Tibial nerve (tissue), 3 donors: ENCODE results near the gene MET.

Source experiments
- CTCF ChIP-seq, 5 experiments: fragments of 200-600 bp in 3 of 5; fragments of 450-650 bp in 2 of 5; sonication (generic) in 3 of 5; IDR thresholded peaks; one replicate each; pipeline ENCODE4 v1.5.1; 2016 to 2019; ENCODE audit warnings: antibody characterized with exemption in 5 of 5, mild to moderate bottlenecking in 3 of 5, moderate library complexity in 2 of 5
- POLR2A ChIP-seq, 2 donors: fragments of 450-650 bp; IDR thresholded peaks; one replicate each; pipeline ENCODE4 v1.6.1; 2017; ENCODE audit warnings: antibody characterized with exemption in 2 of 2, mild to moderate bottlenecking in 2 of 2, moderate library complexity in 2 of 2

- TF ChIP-seq POLR2A (IDR thresholded peaks at IDR 0.05) (no peak), CTCF (IDR thresholded peaks at IDR 0.05) (no peak)
Measured at GRCh38 chr7:116782177-116782711, 110.2 kb downstream of the MET start.
